ENCODE measurements around the gene TINAGL1. TPM values are rescaled to one million over a fixed set of nuclear protein-coding genes. Genes with fewer than 3 reads are reported as not detected.

TINAGL1 gene
- total and polyA plus RNA-seq, 2 of the 13 experiments (the other 11 are each of a cell fraction or from before 2014, with no cell fraction given), result 24.7 to 76.8 TPM

- no peak for TF ChIP-seq ZBTB40 (IDR thresholded peaks at IDR 0.05)
- TF ChIP-seq ZBTB40 (CRISPR knock-in tag; IDR thresholded peaks at IDR 0.05), result no peak
- no peak for TF ChIP-seq TCF7L2 (IDR thresholded peaks at IDR 0.05; ENCODE audit: low read depth, low read length)
- TF ChIP-seq ZNF12 (CRISPR knock-in tag; IDR thresholded peaks at IDR 0.05), result no peak
- TF ChIP-seq ARID3A (IDR thresholded peaks at IDR 0.05; ENCODE audit: low read depth, low read length), result peak; percentile 44; the same call in 1 of the 2 replicates
- TF ChIP-seq DMTF1 (CRISPR knock-in tag; IDR thresholded peaks at IDR 0.05), result no peak
- peak; percentile 75 for TF ChIP-seq MED1 (CRISPR knock-in tag; IDR thresholded peaks at IDR 0.05)
- no peak for TF ChIP-seq ZNF629 (CRISPR knock-in tag; conservative IDR thresholded peaks at IDR 0.05)
- 0 out of 2 replicates have a peak, but pooled peaks have one; percentile 4 for TF ChIP-seq ZBTB26 (CRISPR knock-in tag; IDR thresholded peaks at IDR 0.05; ENCODE audit: borderline replicate concordance)
- TF ChIP-seq AGO1 (IDR thresholded peaks at IDR 0.05; ENCODE audit: low read depth, low read length, poor library complexity, severe bottlenecking), result no peak
- no peak for TF ChIP-seq AGO2 (optimal IDR thresholded peaks at IDR 0.05; ENCODE audit: low read depth, low read length)
- TF ChIP-seq MTERF4 (CRISPR knock-in tag; IDR thresholded peaks at IDR 0.05), result no peak
Observed at GRCh38 chr1:31548907-31549808, 27.2 kb upstream of the TINAGL1 start (continued).

All from HepG2 (cell line).